SH-SY5Y (cell line): ENCODE results near the gene OR2M5.

Experiments
- GATA2 ChIP-seq: IDR thresholded peaks from 2 replicates; pipeline ENCODE4 v1.6.1; 2011; ENCODE audit warnings: mild to moderate bottlenecking, low read depth, low read length
- GATA3 ChIP-seq: IDR thresholded peaks from 2 replicates; pipeline ENCODE4 v1.6.1; 2011; ENCODE audit warnings: low read depth, mild to moderate bottlenecking, low read length, moderate library complexity

DNA sequence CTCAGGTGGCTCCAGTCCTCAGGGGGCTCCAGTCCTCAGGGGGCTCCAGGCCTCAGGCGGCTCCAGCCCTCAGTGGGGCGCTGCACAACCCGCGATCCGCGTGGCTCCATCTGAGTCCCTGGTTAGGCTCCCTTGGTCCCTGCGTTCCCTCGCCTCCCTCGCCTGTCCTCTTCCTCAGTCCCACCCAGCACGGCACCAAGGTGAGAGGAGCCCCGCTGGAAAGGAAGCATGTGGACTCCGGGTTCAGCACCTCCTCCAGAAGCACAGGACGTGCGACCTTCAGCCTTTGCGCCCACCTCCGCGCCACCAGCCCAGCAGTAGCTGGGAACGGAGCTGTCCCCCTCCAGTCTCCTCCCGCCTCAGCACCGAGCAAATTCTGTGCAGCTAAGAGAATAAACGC lies 8.1 kb upstream of the OR2M5 start:
- TF ChIP-seq GATA2 (no peak), GATA3 (no peak)
